ENCODE measurements around the gene KIF19. TPM values are rescaled to one million over a fixed set of nuclear protein-coding genes. Genes with fewer than 3 reads are reported as not detected.

The KIF19 gene
- total RNA-seq, 4 donors from 2014 or later: 0.94 to 7.7 (median 2.2) TPM

DNA sequence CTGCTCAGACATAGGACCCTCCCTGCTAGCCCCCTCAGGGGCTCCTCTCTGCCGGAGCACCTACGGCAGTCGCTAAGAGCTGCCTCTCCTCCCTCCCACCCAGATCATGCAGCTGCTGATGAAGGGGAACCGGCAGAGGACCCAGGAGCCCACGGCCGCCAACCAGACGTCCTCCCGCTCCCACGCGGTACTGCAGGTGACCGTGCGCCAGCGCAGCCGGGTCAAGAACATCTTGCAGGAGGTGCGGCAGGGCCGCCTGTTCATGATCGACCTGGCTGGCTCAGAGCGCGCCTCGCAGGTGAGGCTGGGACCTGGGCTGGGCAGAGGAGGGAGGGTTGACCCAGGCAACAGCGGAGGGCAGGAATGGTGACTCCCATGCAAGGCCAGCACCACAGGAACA, 18.6 kb downstream of the KIF19 start:
- 88 to 92% methylated on average over 7 to 15 of the region's 21 CpGs for WGBS, 2 donors
- Histone ChIP-seq H3K4me1 (peaks cover 26 to 37% of the 10 kb centered on the region in 2 donors), H3K27ac (no peak overlapping the region), H3K9me3 (no peaks in the 10 kb centered on the region), H3K27me3 (no peaks in the 10 kb centered on the region), H3K4me3 (replicated peaks in 1 of 3) (no peak overlapping the region), H3K36me3 (no peaks in the 10 kb centered on the region)
- no peak for DNase-seq
- intact Hi-C loops (cut with DNase I): no loop called here
- TF ChIP-seq, protein P1, sequence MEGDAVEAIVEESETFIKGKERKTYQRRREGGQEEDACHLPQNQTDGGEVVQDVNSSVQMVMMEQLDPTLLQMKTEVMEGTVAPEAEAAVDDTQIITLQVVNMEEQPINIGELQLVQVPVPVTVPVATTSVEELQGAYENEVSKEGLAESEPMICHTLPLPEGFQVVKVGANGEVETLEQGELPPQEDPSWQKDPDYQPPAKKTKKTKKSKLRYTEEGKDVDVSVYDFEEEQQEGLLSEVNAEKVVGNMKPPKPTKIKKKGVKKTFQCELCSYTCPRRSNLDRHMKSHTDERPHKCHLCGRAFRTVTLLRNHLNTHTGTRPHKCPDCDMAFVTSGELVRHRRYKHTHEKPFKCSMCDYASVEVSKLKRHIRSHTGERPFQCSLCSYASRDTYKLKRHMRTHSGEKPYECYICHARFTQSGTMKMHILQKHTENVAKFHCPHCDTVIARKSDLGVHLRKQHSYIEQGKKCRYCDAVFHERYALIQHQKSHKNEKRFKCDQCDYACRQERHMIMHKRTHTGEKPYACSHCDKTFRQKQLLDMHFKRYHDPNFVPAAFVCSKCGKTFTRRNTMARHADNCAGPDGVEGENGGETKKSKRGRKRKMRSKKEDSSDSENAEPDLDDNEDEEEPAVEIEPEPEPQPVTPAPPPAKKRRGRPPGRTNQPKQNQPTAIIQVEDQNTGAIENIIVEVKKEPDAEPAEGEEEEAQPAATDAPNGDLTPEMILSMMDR (IDR thresholded peaks at IDR 0.05): no peak
- no peak for TF ChIP-seq POLR2A (IDR thresholded peaks at IDR 0.05)

DNA sequence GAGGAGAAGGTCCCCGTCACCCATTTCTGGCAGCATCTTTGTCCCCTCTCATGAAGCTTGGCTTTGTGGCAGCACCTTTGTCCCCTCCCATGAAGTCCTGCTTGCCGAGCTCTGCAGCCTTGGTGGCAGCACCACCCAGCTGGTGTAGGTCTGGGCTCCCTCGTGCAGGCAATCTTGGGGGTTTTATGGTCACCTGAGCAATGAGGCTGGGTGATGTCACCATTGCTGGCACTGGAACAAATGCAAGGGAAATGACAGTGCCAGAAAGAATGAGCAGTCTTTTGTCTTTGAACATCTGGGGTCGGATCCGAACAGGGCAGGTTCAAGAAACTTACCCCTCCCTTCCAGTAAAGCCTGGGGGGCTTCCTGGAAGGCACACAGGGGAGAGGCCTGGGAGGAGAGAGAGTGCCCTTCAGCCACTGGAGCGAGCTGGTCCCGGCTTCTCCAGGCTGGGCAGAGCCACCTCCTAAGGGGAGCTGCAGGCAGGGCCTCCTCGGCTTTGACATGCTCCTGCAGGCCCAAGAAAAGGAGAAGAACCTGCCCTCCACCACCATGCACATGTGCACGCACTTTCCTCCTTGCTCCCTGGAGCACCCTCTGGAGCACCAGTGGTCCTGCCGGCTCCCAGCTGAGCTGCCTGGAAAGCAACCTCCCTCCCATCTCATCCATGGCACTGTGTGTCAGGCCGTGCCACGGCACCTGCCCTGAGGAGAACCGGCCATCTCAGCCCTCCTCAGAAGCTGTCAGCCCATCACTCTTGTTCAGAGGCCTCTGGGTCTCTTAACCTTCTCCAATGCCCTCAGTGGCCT, 19.6 kb downstream of the KIF19 start:
- H3K27me3 ChIP-seq: no peaks in the 10 kb centered on the region
- TF ChIP-seq POLR2A (IDR thresholded peaks at IDR 0.05): no peak
- TF ChIP-seq, protein P1 (IDR thresholded peaks at IDR 0.05): no peak
- peaks cover 20 to 27% of the 10 kb centered on the region in 2 donors for H3K4me1 ChIP-seq
- H3K4me3 ChIP-seq (replicated peaks in 1 of 3): no peak overlapping the region
- no peak overlapping the region for H3K27ac ChIP-seq
- no peaks in the 10 kb centered on the region for H3K36me3 ChIP-seq
- no peaks in the 10 kb centered on the region for H3K9me3 ChIP-seq
- intact Hi-C loops (cut with DNase I): no loop called here
- no peak for DNase-seq
- WGBS, 2 donors: 87% methylated on average over 8 to 12 of the region's 13 CpGs

DNA sequence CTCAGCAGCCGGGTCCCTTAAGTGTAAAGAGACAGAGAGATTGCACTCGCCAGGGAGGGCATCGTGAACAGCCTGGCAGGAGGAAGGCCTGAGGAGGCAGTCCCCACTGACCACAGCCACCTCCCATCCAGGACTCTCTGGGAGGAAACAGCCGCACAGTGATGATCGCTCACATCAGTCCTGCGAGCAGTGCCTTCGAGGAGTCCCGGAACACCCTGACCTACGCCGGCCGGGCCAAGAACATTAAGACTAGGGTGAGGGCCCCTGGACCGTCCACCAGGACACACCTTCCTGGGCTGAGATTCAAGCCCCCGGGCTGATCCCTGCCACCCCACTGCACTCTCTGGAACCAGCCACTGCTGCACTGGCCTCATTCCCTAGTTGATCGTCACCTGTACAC, 21.6 kb downstream of the KIF19 start:
- no peaks in the 10 kb centered on the region for H3K27me3 ChIP-seq
- TF ChIP-seq, protein P1 (IDR thresholded peaks at IDR 0.05): no peak
- no peak for TF ChIP-seq POLR2A (IDR thresholded peaks at IDR 0.05)
- intact Hi-C loops (cut with DNase I): no loop called here

GRCh38 chr17:74349120-74349519, 23.1 kb downstream of the KIF19 start:
- TF ChIP-seq POLR2A (IDR thresholded peaks at IDR 0.05): no peak
- TF ChIP-seq, protein P1 (IDR thresholded peaks at IDR 0.05): no peak
- Histone ChIP-seq H3K4me3 (replicated peaks in 1 of 3) (no peak overlapping the region), H3K4me1 (peaks cover 20 to 24% of the 10 kb centered on the region in 2 donors), H3K9me3 (no peaks in the 10 kb centered on the region), H3K27me3 (no peaks in the 10 kb centered on the region), H3K36me3 (no peaks in the 10 kb centered on the region), H3K27ac (no peak overlapping the region)
- intact Hi-C loops (cut with DNase I): no loop called here
- no peak for DNase-seq
- 84 to 96% methylated on average over 10 to 15 of the region's 19 CpGs for WGBS, 2 donors

More for the DNA sequence above, 21.6 kb downstream of the KIF19 start:
- 84 to 93% methylated on average over 7 to 13 of the region's 14 CpGs for WGBS, 2 donors
- no peak overlapping the region for H3K27ac ChIP-seq
- H3K36me3 ChIP-seq: no peaks in the 10 kb centered on the region
- H3K4me1 ChIP-seq: peaks cover 21 to 24% of the 10 kb centered on the region in 2 donors
- H3K9me3 ChIP-seq: no peaks in the 10 kb centered on the region
- no peak for DNase-seq
- no peak overlapping the region for H3K4me3 ChIP-seq (replicated peaks in 1 of 3)

- intact Hi-C loops (cut with DNase I): no loop called here
- 84 to 92% methylated on average over 16 to 20 of the region's 20 CpGs for WGBS, 2 donors
- Histone ChIP-seq H3K27me3 (no peaks in the 10 kb centered on the region), H3K4me1 (peaks cover 18 to 23% of the 10 kb centered on the region in 2 donors), H3K9me3 (no peaks in the 10 kb centered on the region), H3K4me3 (replicated peaks in 1 of 3) (no peak overlapping the region), H3K27ac (no peak overlapping the region), H3K36me3 (no peaks in the 10 kb centered on the region)
- no peak for TF ChIP-seq POLR2A (IDR thresholded peaks at IDR 0.05)
- no peak for DNase-seq
Measured at GRCh38 chr17:74350486-74350885, 24.5 kb downstream of the KIF19 start.

Data from thyroid gland (tissue), 4 donors.